GM19463 (cell line): ENCODE results near the gene TEX13B.

Experiments
- ATAC-seq: cut with Tn5 transposase; IDR thresholded peaks from one replicate; pipeline ENCODE4 v1.9.1; 2021; ENCODE audit warnings: mild to moderate bottlenecking, moderate library complexity; ENCODE audit not compliant: unreplicated experiment

The TEX13B gene

GRCh38 chrX:107940095-107940494 is 42.1 kb downstream of the TEX13B start:
- ATAC-seq: no peak

GRCh38 chrX:107936434-107936730 is 45.8 kb downstream of the TEX13B start:
- ATAC-seq: no peak

- ATAC-seq: no peak
Measured at GRCh38 chrX:107935664-107936433, 46.3 kb downstream of the TEX13B start.

GRCh38 chrX:107935200-107935599 is 47.0 kb downstream of the TEX13B start:
- ATAC-seq: no peak

GRCh38 chrX:107934262-107934661 is 47.9 kb downstream of the TEX13B start:
- ATAC-seq: no peak
